T-helper 1 cell treated with Interleukin-12 subunit alpha and Interleukin-12 subunit beta and Interleukin-4 antibody, amounts not matched to agents 30 ng/mL and 1 ng/mL, for 36 hours (primary cell): ENCODE data around the gene UGT1A8. TPM values are rescaled to one million over a fixed set of nuclear protein-coding genes. Genes with fewer than 3 reads are reported as not detected.
"Not testable (repeated sequence)": the region's sequence is repeated elsewhere in the genome, so short reads cannot be mapped to it uniquely, and the experiment has no call there.

Experiments used
- intact Hi-C: fragments of 100-400 bp; cut with micrococcal nuclease; formaldehyde crosslinking; loops from one replicate; pipeline ENCODE4 v1.15.1; 2024
- total RNA-seq: library from RNA; stranded (reverse); gene quantifications from 2 replicates; pipeline ENCODE4 v1.2.3, GENCODE V29; 2022

The UGT1A8 gene
- total RNA-seq, 1 donor from 2014 or later: not detected

GRCh38 chr2:233686928-233687327 is 69.5 kb downstream of the UGT1A8 start:
- intact Hi-C loops: no loop called here

GRCh38 chr2:233688341-233688740 is 70.9 kb downstream of the UGT1A8 start:
- intact Hi-C loops: no loop called here

GRCh38 chr2:233689031-233689430 is 71.6 kb downstream of the UGT1A8 start:
- intact Hi-C loops: no loop called here

GRCh38 chr2:233689501-233689900 is 72.1 kb downstream of the UGT1A8 start:
- intact Hi-C loops: no loop called here

- intact Hi-C loops: no loop called here
Measured at GRCh38 chr2:233690444-233690843, 73.0 kb downstream of the UGT1A8 start.

GRCh38 chr2:233691443-233692433 is 74.3 kb downstream of the UGT1A8 start:
- intact Hi-C loops: no loop called here

- intact Hi-C loops: no loop called here
Measured at GRCh38 chr2:233692648-233693047, 75.2 kb downstream of the UGT1A8 start, which contains the start of gene UGT1A6. Gene UGT1A6 (plus strand): TSS chr2:233692890. CDS start chr2:233693005, 115 bp downstream.

GRCh38 chr2:233693963-233694362 is 76.5 kb downstream of the UGT1A8 start:
- intact Hi-C loops: no loop called here

GRCh38 chr2:233698740-233699139 is 81.3 kb downstream of the UGT1A8 start:
- intact Hi-C loops: no loop called here

GRCh38 chr2:233699424-233700027 is 82.1 kb downstream of the UGT1A8 start:
- intact Hi-C loops: no loop called here

- intact Hi-C loops: no loop called here
Measured at GRCh38 chr2:233700028-233700635, 82.7 kb downstream of the UGT1A8 start.

- intact Hi-C loops: not testable (repeated sequence)
Measured at GRCh38 chr2:233700842-233701241, 83.4 kb downstream of the UGT1A8 start.

- intact Hi-C loops: no loop called here
Measured at GRCh38 chr2:233702238-233702637, 84.8 kb downstream of the UGT1A8 start.

- intact Hi-C loops: no loop called here
Measured at GRCh38 chr2:233705911-233706506, 88.6 kb downstream of the UGT1A8 start.

- intact Hi-C loops: no loop called here
Measured at GRCh38 chr2:233706720-233707119, 89.3 kb downstream of the UGT1A8 start.

- intact Hi-C loops: no loop called here
Measured at GRCh38 chr2:233707940-233708644, 90.7 kb downstream of the UGT1A8 start.

- intact Hi-C loops: no loop called here
Measured at GRCh38 chr2:233708942-233709341, 91.5 kb downstream of the UGT1A8 start.

GRCh38 chr2:233711312-233712008 is 94.0 kb downstream of the UGT1A8 start:
- intact Hi-C loops: loop anchor here (1.0 to 2.0 kb wide), 2 partner anchors 269 to 307 kb away; no protein-coding TSS in a partner anchor

- intact Hi-C loops: no loop called here
Measured at GRCh38 chr2:233712611-233713261, 95.3 kb downstream of the UGT1A8 start, which contains the start of gene UGT1A5. Gene UGT1A5 (plus strand): TSS chr2:233712907. CDS start chr2:233712992, 85 bp downstream.

- intact Hi-C loops: no loop called here
Measured at GRCh38 chr2:233713262-233713615, 95.8 kb downstream of the UGT1A8 start.
